Activated T-helper 2 cell treated with anti-CD3 and anti-CD28 coated beads, Interferon-gamma antibody, Interleukin-2, Interleukin-4, amounts not matched to agents 10 μg/mL and 5 μg/mL and 100 μg/mL, durations not matched to agents 14 hours and 24 hours and 36 hours (primary cell): ENCODE data around the gene MEIS2. TPM values are rescaled to one million over a fixed set of nuclear protein-coding genes. Genes with fewer than 3 reads are reported as not detected.
"Not testable (repeated sequence)": the region's sequence is repeated elsewhere in the genome, so short reads cannot be mapped to it uniquely, and the experiment has no call there.

Experiments
- DNase-seq: peaks from one replicate; pipeline ENCODE4 v3.0.0; 2021; ENCODE audit warnings: low spot score
- H3K27ac Mint-ChIP-seq: one replicate; pipeline ENCODE4 v1.8.0; 2021; ENCODE audit warnings: mixed read lengths
- H3K27me3 Mint-ChIP-seq: one replicate; pipeline ENCODE4 v1.8.0; 2021; ENCODE audit warnings: low read depth, mixed read lengths
- H3K36me3 Mint-ChIP-seq: one replicate; pipeline ENCODE4 v1.8.0; 2021; ENCODE audit warnings: low read depth, mixed read lengths
- H3K4me1 Mint-ChIP-seq: one replicate; pipeline ENCODE4 v1.8.0; 2021; ENCODE audit warnings: low read depth, mixed read lengths
- H3K4me3 Mint-ChIP-seq: one replicate; pipeline ENCODE4 v1.8.0; 2021; ENCODE audit warnings: low read depth, mild to moderate bottlenecking, moderate library complexity, mixed read lengths
- H3K9me3 Mint-ChIP-seq: one replicate; pipeline ENCODE4 v1.8.0; 2021; ENCODE audit warnings: mixed read lengths
- intact Hi-C: fragments of 100-400 bp; cut with micrococcal nuclease; formaldehyde crosslinking; loops from one replicate; pipeline ENCODE4 v1.15.1; 2023
- total RNA-seq: library from RNA; stranded (reverse); gene quantifications from 2 replicates; pipeline ENCODE4 v1.2.3, GENCODE V29; 2022

The MEIS2 gene
- total RNA-seq, 1 donor from 2014 or later, result not detected

GRCh38 chr15:36996121-36996520 lies 104.2 kb downstream of the MEIS2 start:
- Mint-ChIP-seq H3K36me3 (no peaks in the 10 kb centered on the region), H3K27ac (no peak overlapping the region), H3K4me3 (no peak overlapping the region), H3K4me1 (no peaks in the 10 kb centered on the region), H3K27me3 (no peaks in the 10 kb centered on the region), H3K9me3 (no peaks in the 10 kb centered on the region)
- intact Hi-C loops, result no loop called here
- no peak for DNase-seq

- intact Hi-C loops, result no loop called here
- no peak for DNase-seq
- H3K9me3 Mint-ChIP-seq, result no peaks in the 10 kb centered on the region
- no peak overlapping the region for H3K27ac Mint-ChIP-seq
- no peaks in the 10 kb centered on the region for H3K4me1 Mint-ChIP-seq
- no peaks in the 10 kb centered on the region for H3K27me3 Mint-ChIP-seq
- no peak overlapping the region for H3K4me3 Mint-ChIP-seq
- no peaks in the 10 kb centered on the region for H3K36me3 Mint-ChIP-seq
Measured at GRCh38 chr15:36994790-36995189, 105.6 kb downstream of the MEIS2 start.

DNA sequence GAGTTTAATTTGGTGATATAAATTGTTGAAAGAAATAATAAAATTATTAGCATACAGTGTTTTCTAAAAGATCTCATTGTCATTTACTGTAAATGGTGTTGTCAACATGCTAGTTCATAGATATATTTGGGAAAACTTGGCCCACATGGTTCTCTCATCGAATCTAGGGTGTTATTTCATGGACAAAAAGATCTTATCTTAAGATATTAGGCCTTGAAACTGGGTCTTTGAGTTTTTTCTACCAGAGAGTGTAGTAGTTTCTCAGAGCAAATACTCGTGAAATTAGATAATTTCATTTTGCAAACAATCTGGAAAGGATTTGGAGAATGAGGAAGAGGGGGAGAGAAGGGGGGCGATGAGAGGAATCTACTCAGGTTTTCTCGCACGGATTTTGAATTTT lies 107.9 kb downstream of the MEIS2 start:
- H3K27ac Mint-ChIP-seq, result no peak overlapping the region
- no peaks in the 10 kb centered on the region for H3K36me3 Mint-ChIP-seq
- no peak overlapping the region for H3K4me3 Mint-ChIP-seq
- no peak for DNase-seq
- no peaks in the 10 kb centered on the region for H3K9me3 Mint-ChIP-seq
- no peaks in the 10 kb centered on the region for H3K4me1 Mint-ChIP-seq
- intact Hi-C loops, result no loop called here
- no peaks in the 10 kb centered on the region for H3K27me3 Mint-ChIP-seq

GRCh38 chr15:36988947-36989346 lies 111.4 kb downstream of the MEIS2 start:
- Mint-ChIP-seq H3K27ac (no peak overlapping the region), H3K36me3 (no peaks in the 10 kb centered on the region), H3K4me3 (no peak overlapping the region), H3K9me3 (peaks cover 13% of the 10 kb centered on the region), H3K27me3 (no peaks in the 10 kb centered on the region), H3K4me1 (no peaks in the 10 kb centered on the region)
- intact Hi-C loops, result no loop called here
- no peak for DNase-seq

- Mint-ChIP-seq H3K27ac (no peak overlapping the region), H3K36me3 (no peaks in the 10 kb centered on the region), H3K9me3 (peaks cover 15% of the 10 kb centered on the region), H3K4me3 (no peak overlapping the region), H3K4me1 (no peaks in the 10 kb centered on the region), H3K27me3 (no peaks in the 10 kb centered on the region)
- DNase-seq, result no peak
- intact Hi-C loops, result no loop called here
Measured at GRCh38 chr15:36982430-36982829, 117.9 kb downstream of the MEIS2 start.

DNA sequence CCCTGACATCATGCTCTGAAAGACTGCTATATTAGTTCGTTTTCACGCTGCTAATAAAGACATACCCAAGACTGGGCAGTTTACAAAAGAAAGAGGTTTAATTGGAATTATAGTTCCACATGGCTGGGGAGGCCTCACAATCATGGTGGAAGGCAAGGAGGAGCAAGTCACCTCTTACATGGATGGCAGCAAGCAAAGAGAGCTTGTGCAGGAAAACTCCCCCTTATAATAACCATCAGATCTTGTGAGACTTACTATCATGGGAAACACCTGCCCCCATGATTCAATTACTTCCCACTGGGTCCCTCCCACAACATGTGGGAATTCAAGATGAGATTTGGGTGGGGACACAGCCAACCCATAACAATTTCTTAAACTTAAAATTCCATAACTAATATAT lies 120.1 kb downstream of the MEIS2 start:
- intact Hi-C loops, H3K4me3 Mint-ChIP-seq, H3K27me3 Mint-ChIP-seq, DNase-seq, H3K36me3 Mint-ChIP-seq, H3K27ac Mint-ChIP-seq, H3K4me1 Mint-ChIP-seq: not testable (repeated sequence)
- peaks cover 14% of the 10 kb centered on the region for H3K9me3 Mint-ChIP-seq

DNA sequence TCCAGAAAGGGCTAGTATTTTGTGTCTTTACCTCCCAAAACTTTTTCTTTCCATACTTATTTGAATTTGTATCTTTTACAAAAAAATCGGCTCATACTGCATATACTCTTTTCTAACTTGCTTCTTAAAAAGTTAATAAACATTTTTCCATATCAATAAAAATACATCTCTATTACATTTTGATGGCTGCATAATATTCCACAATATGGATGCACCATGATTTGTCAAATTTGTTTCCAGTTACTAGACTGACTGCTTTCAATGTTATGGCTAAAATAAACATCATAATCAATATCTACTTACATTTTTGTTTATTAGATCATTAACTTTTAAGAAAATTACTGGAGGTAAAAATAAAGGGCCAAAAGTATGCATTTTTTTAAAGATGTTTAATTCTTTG lies 121.7 kb downstream of the MEIS2 start:
- Mint-ChIP-seq H3K4me3 (no peak overlapping the region), H3K9me3 (no peaks in the 10 kb centered on the region), H3K36me3 (no peaks in the 10 kb centered on the region), H3K27me3 (no peaks in the 10 kb centered on the region), H3K4me1 (no peaks in the 10 kb centered on the region), H3K27ac (no peak overlapping the region)
- intact Hi-C loops, result no loop called here
- DNase-seq, result no peak

DNA sequence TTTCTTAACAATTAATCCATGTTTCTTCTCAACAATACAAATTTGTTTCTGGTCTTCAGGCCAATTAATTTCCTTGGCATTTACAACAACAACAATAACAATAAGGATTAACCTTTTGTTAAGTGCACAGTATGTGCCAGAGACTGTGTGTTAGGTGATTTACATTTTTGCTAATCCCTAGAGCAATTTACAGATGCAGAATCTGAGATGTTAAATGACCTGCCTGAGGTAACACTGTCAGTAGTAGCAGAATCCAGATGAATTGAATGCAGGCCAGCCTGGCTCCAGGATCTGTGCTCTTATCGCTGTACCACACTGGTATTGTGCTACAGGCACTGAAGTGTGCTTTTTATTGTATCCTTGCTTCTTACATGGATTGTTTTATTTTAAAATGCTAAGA lies 122.2 kb downstream of the MEIS2 start:
- no peak overlapping the region for H3K27ac Mint-ChIP-seq
- H3K4me1 Mint-ChIP-seq, result no peaks in the 10 kb centered on the region
- no peaks in the 10 kb centered on the region for H3K36me3 Mint-ChIP-seq

DNA sequence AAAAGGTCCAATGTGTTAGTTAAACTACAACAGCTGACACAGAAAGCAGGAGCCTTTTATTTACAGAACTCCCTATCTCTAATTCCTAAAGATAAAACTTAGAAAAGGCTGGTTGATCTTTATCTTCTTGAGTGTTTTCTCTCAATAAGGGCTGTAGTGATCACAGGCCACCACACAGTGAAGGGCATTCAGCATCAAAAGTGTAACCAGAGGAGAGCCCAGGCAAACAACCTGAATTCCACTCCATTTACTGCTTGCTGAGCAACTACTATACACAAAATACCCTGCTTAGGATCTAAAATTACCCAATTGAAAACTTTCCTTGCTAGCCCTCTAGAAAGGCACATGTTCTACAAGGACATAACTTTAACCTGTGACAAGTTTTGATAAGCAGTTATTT lies 122.7 kb downstream of the MEIS2 start:
- Mint-ChIP-seq H3K9me3 (no peaks in the 10 kb centered on the region), H3K27ac (no peak overlapping the region), H3K36me3 (no peaks in the 10 kb centered on the region), H3K4me1 (no peaks in the 10 kb centered on the region), H3K27me3 (no peaks in the 10 kb centered on the region), H3K4me3 (no peak overlapping the region)
- intact Hi-C loops, result no loop called here
- DNase-seq, result no peak

More for the DNA sequence above, 122.2 kb downstream of the MEIS2 start:
- Mint-ChIP-seq H3K27me3 (no peaks in the 10 kb centered on the region), H3K4me3 (no peak overlapping the region), H3K9me3 (no peaks in the 10 kb centered on the region)
- intact Hi-C loops, result no loop called here
- DNase-seq, result no peak

DNA sequence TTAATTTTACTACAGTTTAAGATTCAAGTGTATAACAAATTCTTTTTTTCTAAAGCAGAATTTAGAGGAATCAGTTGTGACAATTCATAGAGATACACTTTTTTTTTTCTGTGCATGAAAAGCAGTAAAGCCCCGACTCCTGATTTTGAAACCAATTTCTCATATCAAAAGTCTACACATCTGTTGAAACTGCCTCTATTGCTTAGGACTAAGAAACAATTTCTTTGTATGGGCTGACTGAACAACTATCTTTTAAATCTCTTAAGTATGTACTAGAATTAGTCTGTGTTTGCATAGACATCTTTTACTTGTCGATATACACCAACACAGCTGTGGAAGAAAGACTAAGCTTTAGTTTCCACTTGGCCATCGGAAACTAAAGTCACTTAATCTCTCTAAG lies 127.6 kb downstream of the MEIS2 start:
- DNase-seq, result no peak
- Mint-ChIP-seq H3K4me1 (no peaks in the 10 kb centered on the region), H3K9me3 (no peaks in the 10 kb centered on the region), H3K27ac (no peak overlapping the region), H3K36me3 (no peaks in the 10 kb centered on the region), H3K4me3 (no peak overlapping the region), H3K27me3 (no peaks in the 10 kb centered on the region)
- intact Hi-C loops, result no loop called here

GRCh38 chr15:36970522-36970921 lies 129.8 kb downstream of the MEIS2 start:
- no peaks in the 10 kb centered on the region for H3K9me3 Mint-ChIP-seq
- no peak overlapping the region for H3K27ac Mint-ChIP-seq
- no peaks in the 10 kb centered on the region for H3K4me1 Mint-ChIP-seq
- no peak for DNase-seq
- H3K36me3 Mint-ChIP-seq, result no peaks in the 10 kb centered on the region
- no peaks in the 10 kb centered on the region for H3K27me3 Mint-ChIP-seq
- intact Hi-C loops, result no loop called here
- H3K4me3 Mint-ChIP-seq, result no peak overlapping the region

DNA sequence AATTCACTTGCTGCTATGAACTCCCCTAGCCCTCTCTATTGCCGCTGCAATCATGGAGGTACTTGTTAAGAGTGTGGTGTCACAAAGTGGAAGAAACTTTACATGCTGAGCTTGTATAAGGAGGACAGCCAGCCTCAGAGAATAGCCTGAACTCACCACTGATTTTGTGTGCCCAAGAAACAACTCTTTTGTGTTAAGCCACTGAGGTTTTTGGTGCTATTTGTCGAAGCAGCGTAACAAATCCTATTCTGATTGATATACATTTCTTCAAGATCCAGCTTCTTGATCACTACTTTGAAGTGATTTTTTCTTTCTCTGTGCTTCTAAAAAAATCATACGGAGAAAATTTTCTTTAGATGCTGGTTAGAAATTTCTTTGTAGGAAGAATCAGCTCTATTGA lies 132.4 kb downstream of the MEIS2 start:
- no peaks in the 10 kb centered on the region for H3K27me3 Mint-ChIP-seq
- H3K4me1 Mint-ChIP-seq, result no peaks in the 10 kb centered on the region
- no peak overlapping the region for H3K27ac Mint-ChIP-seq
- no peak for DNase-seq
- intact Hi-C loops, result no loop called here
- H3K4me3 Mint-ChIP-seq, result no peak overlapping the region
- H3K9me3 Mint-ChIP-seq, result no peaks in the 10 kb centered on the region
- H3K36me3 Mint-ChIP-seq, result no peaks in the 10 kb centered on the region

DNA sequence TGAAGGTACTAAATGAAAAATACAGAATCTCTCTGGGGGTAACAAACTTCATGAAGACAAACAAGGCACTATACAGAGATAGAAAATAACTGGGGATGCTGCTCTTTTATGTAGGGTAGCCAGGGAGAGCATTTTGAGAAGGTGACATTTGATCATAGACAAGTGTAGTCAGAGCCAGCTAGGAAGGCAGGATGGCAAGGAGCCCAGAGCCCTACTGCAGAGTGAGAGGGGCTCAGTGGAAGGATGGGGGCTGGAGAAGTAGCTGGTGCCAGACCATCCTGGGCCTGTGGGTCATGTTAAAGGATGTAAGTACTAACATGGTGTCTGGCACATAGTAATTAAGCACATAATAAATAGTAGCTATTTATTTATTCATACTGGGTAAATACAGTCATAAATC lies 133.6 kb downstream of the MEIS2 start:
- no peaks in the 10 kb centered on the region for H3K36me3 Mint-ChIP-seq
- H3K4me3 Mint-ChIP-seq, result no peak overlapping the region
- H3K27me3 Mint-ChIP-seq, result no peaks in the 10 kb centered on the region
- no peaks in the 10 kb centered on the region for H3K9me3 Mint-ChIP-seq
- no peak overlapping the region for H3K27ac Mint-ChIP-seq
- no peak for DNase-seq
- intact Hi-C loops, result no loop called here
- H3K4me1 Mint-ChIP-seq, result no peaks in the 10 kb centered on the region

- no peak for DNase-seq
- H3K36me3 Mint-ChIP-seq, result no peaks in the 10 kb centered on the region
- no peaks in the 10 kb centered on the region for H3K9me3 Mint-ChIP-seq
- H3K4me3 Mint-ChIP-seq, result no peak overlapping the region
- no peaks in the 10 kb centered on the region for H3K4me1 Mint-ChIP-seq
- intact Hi-C loops, result no loop called here
- H3K27ac Mint-ChIP-seq, result no peak overlapping the region
- no peaks in the 10 kb centered on the region for H3K27me3 Mint-ChIP-seq
Measured at GRCh38 chr15:36965570-36966342, 134.6 kb downstream of the MEIS2 start.
